H9 (cell line): Measurements from ENCODE around the gene FAHD2A. TPM values are rescaled to one million over a fixed set of nuclear protein-coding genes. Genes with fewer than 3 reads are reported as not detected.

ENCODE experiments used
- DNase-seq: peaks from one replicate; pipeline ENCODE4 v3.0.0-alpha.2; 2017
- H2AFZ ChIP-seq: one replicate; pipeline ENCODE4 v1.6.1; 2013; ENCODE audit warnings: mild to moderate bottlenecking, low read length, control low read depth, moderate library complexity
- H2AK5ac ChIP-seq: 2 replicates; pipeline ENCODE4 v1.6.1; 2013; ENCODE audit warnings: low read length, control low read depth, mixed read lengths; ENCODE audit not compliant: insufficient read length
- H2BK120ac ChIP-seq: one replicate; pipeline ENCODE4 v1.6.1; 2013; ENCODE audit warnings: low read depth, mild to moderate bottlenecking, low read length, control low read depth, inconsistent platforms; ENCODE audit not compliant: poor library complexity, severe bottlenecking
- H2BK12ac ChIP-seq: 2 replicates; pipeline ENCODE4 v1.6.1; 2013; ENCODE audit warnings: low read length, control low read depth, mixed read lengths, low read depth; ENCODE audit not compliant: insufficient read length
- H2BK15ac ChIP-seq: 2 replicates; pipeline ENCODE4 v1.6.1; 2013; ENCODE audit warnings: low read depth, low read length, control low read depth
- H2BK20ac ChIP-seq: one replicate; pipeline ENCODE4 v1.6.1; 2013; ENCODE audit warnings: low read depth, mild to moderate bottlenecking, low read length, control low read depth, inconsistent platforms; ENCODE audit not compliant: poor library complexity, severe bottlenecking
- H2BK5ac ChIP-seq: 2 replicates; pipeline ENCODE4 v1.6.1; 2013; ENCODE audit warnings: low read length, control low read depth, mixed read lengths; ENCODE audit not compliant: insufficient read length
- H3K14ac ChIP-seq: 2 replicates; pipeline ENCODE4 v1.6.1; 2013; ENCODE audit warnings: low read length, control low read depth; ENCODE audit not compliant: insufficient read depth
- H3K18ac ChIP-seq: 2 replicates; pipeline ENCODE4 v1.6.1; 2013; ENCODE audit warnings: low read depth, mild to moderate bottlenecking, mixed read lengths, low read length, control low read depth; ENCODE audit not compliant: insufficient read length
- H3K23ac ChIP-seq: 2 replicates; pipeline ENCODE4 v1.6.1; 2013; ENCODE audit warnings: low read length, control low read depth, mixed read lengths, low read depth; ENCODE audit not compliant: insufficient read length
- H3K23me2 ChIP-seq: 2 replicates; pipeline ENCODE4 v1.6.1; 2013; ENCODE audit warnings: low read depth, mild to moderate bottlenecking, mixed read lengths, low read length, control low read depth; ENCODE audit not compliant: insufficient read length, poor library complexity, severe bottlenecking
- H3K27ac ChIP-seq: 2 replicates; pipeline ENCODE4 v1.5.1; 2013; ENCODE audit warnings: low read length, control low read depth, mixed read lengths, low read depth; ENCODE audit not compliant: insufficient read length
- H3K27me3 ChIP-seq: 2 replicates; pipeline ENCODE4 v1.6.1; 2013; ENCODE audit warnings: low read length, control low read depth, inconsistent platforms; ENCODE audit not compliant: insufficient read depth
- H3K4ac ChIP-seq: 2 replicates; pipeline ENCODE4 v1.6.1; 2013; ENCODE audit warnings: low read depth, mild to moderate bottlenecking, control low read depth, inconsistent platforms, low read length, moderate library complexity
- H3K4me1 ChIP-seq: 2 replicates; pipeline ENCODE4 v1.6.1; 2013; ENCODE audit warnings: low read length, control low read depth, inconsistent platforms; ENCODE audit not compliant: insufficient read depth
- H3K4me2 ChIP-seq: 2 replicates; pipeline ENCODE4 v1.6.1; 2013; ENCODE audit warnings: low read length, control low read depth, mixed read lengths; ENCODE audit not compliant: insufficient read length, insufficient read depth
- H3K56ac ChIP-seq: 2 replicates; pipeline ENCODE4 v1.6.1; 2013; ENCODE audit warnings: low read depth, mild to moderate bottlenecking, mixed read lengths, low read length, control low read depth; ENCODE audit not compliant: insufficient read length
- H3K79me1 ChIP-seq: 2 replicates; pipeline ENCODE4 v1.6.1; 2013; ENCODE audit warnings: low read depth, mild to moderate bottlenecking, moderate library complexity, low read length, control low read depth, inconsistent platforms; ENCODE audit not compliant: insufficient read depth, poor library complexity, severe bottlenecking
- H3K79me2 ChIP-seq: 2 replicates; pipeline ENCODE4 v1.6.1; 2013; ENCODE audit warnings: low read length, control low read depth, inconsistent platforms; ENCODE audit not compliant: insufficient read depth
- H3K9ac ChIP-seq: 2 replicates; pipeline ENCODE4 v1.6.1; 2013; ENCODE audit warnings: low read length, control low read depth, mixed read lengths; ENCODE audit not compliant: insufficient read length; ENCODE audit errors: extremely low read depth
- H3K9me3 ChIP-seq: one replicate; pipeline ENCODE4 v1.6.1; 2013; ENCODE audit warnings: low read depth, low read length, inconsistent platforms; ENCODE audit not compliant: control insufficient read depth
- H3T11ph ChIP-seq: one replicate; pipeline ENCODE4 v1.6.1; 2013; ENCODE audit warnings: mild to moderate bottlenecking, low read length, control low read depth, inconsistent platforms
- H4K20me1 ChIP-seq: one replicate; pipeline ENCODE4 v1.6.1; 2013; ENCODE audit not compliant: control insufficient read depth, insufficient read length, insufficient read depth
- H4K5ac ChIP-seq: 2 replicates; pipeline ENCODE4 v1.6.1; 2013; ENCODE audit warnings: low read depth, mild to moderate bottlenecking, mixed read lengths, low read length, control low read depth; ENCODE audit not compliant: insufficient read length
- H4K8ac ChIP-seq: replicated peaks from 2 replicates; pipeline ENCODE4 v1.6.1; 2013; ENCODE audit warnings: low read length, control low read depth, mixed read lengths, low read depth; ENCODE audit not compliant: insufficient read length
- H4K91ac ChIP-seq: 2 replicates; pipeline ENCODE4 v1.6.1; 2013; ENCODE audit warnings: low read depth, mild to moderate bottlenecking, moderate library complexity, mixed read lengths, low read length, control low read depth; ENCODE audit not compliant: insufficient read length
- H3K27ac Mint-ChIP-seq, 3 experiments: 2 replicates in 2 of 3; 3 replicates in 1 of 3; pipeline ENCODE4 v1.8.0; 2020 to 2021; ENCODE audit warnings: mixed read lengths in 3 of 3, mild to moderate bottlenecking in 1 of 3, moderate library complexity in 1 of 3
- H3K27me3 Mint-ChIP-seq: 2 replicates; pipeline ENCODE4 v1.8.0; 2021; ENCODE audit warnings: low read depth, mild to moderate bottlenecking, moderate library complexity, mixed read lengths
- H3K36me3 Mint-ChIP-seq, 3 experiments: 2 replicates in 2 of 3; 3 replicates in 1 of 3; pipeline ENCODE4 v1.8.0; 2020 to 2021; ENCODE audit warnings: low read depth in 3 of 3, mixed read lengths in 3 of 3; ENCODE audit not compliant: insufficient read depth in 1 of 3
- H3K4me1 Mint-ChIP-seq, 2 experiments: 2 replicates each; pipeline ENCODE4 v1.8.0; 2020; ENCODE audit warnings: mixed read lengths in 2 of 2
- H3K4me3 Mint-ChIP-seq, 2 experiments: 2 replicates in 1 of 2; 3 replicates in 1 of 2; pipeline ENCODE4 v1.8.0; 2020 to 2021; ENCODE audit warnings: mild to moderate bottlenecking in 2 of 2, mixed read lengths in 2 of 2, moderate library complexity in 1 of 2
- H3K9me3 Mint-ChIP-seq, 2 experiments: 2 replicates in 1 of 2; 3 replicates in 1 of 2; pipeline ENCODE4 v1.8.0; 2020; ENCODE audit warnings: mild to moderate bottlenecking in 2 of 2, mixed read lengths in 2 of 2, moderate library complexity in 1 of 2
- WGBS: extraction: QIAGEN DNeasy Blood & Tissue Kit; methylation state at CpG from one replicate; pipeline ENCODE4 v1.1.7; 2013; ENCODE audit warnings: missing lambda C conversion rate, low lambda C conversion rate, mixed read lengths; ENCODE audit not compliant: insufficient read length; ENCODE audit errors: extremely low coverage; 5-methylcytosine and 5-hydroxymethylcytosine counted together
- total RNA-seq: library from RNA; stranded (reverse); gene quantifications from 2 replicates; pipeline ENCODE4 v1.2.1, GENCODE V29; 2021
- TF ChIP-seq, protein P1 (sequence below): fragments of 200-600 bp; sonication (generic); conservative IDR thresholded peaks from 3 replicates; pipeline ENCODE4 v1.8.0; 2021; ENCODE audit warnings: antibody characterized with exemption, mild to moderate bottlenecking

FAHD2A gene
- total RNA-seq, 1 experiment from 2014 or later: 39.8 TPM

DNA sequence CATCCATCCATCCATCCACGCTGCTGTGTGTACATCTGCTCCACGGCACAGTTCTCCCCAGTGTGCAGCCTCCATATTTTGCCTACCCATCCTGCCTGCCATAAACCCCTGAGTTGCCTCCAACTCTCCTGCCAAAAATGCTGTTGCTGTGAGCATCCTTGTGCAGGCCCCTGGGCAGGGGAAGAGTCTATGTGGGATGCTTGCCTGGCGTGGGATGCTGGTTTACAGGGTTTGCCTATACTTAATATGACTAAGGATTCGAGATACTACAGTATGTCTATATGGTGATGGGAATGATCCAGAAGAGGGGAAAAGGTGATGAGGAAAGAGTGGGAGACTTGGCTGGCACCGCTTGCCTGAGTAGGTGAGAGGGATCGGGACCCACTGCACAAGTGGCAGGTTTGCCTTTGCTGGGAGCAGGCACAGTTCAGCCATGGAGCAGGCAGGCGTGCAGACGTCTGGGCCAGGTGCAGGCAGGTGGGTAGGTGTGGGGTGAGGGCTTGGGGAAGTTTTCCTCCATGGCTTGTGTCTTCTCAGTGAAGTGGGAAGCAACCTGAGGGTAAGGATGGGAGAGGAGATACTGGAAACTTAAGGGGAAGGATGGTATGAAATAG is 30.2 kb upstream of the FAHD2A start:
- H4K5ac ChIP-seq: no peak overlapping the region
- no peaks in the 10 kb centered on the region for H3K4me1 ChIP-seq
- H3K9me3 ChIP-seq: no peaks in the 10 kb centered on the region
- H3K4me2 ChIP-seq: no peak overlapping the region
- H3K9ac ChIP-seq: no peak overlapping the region
- no peak overlapping the region for H3K4me3 Mint-ChIP-seq
- H2BK120ac ChIP-seq: no peak overlapping the region
- peaks cover 15% of the 10 kb centered on the region for H3K27me3 Mint-ChIP-seq
- H2AFZ ChIP-seq: no peak overlapping the region
- no peak overlapping the region for H2AK5ac ChIP-seq
- H4K8ac ChIP-seq: no peak overlapping the region
- no peak overlapping the region for H2BK12ac ChIP-seq
- no CpG with 5 or more reads among the region's 8 CpGs for WGBS
- no peak overlapping the region for H3K18ac ChIP-seq
- no peaks in the 10 kb centered on the region for H3K36me3 Mint-ChIP-seq
- no peak overlapping the region for H2BK20ac ChIP-seq
- no peaks in the 10 kb centered on the region for H3K23me2 ChIP-seq
- H2BK15ac ChIP-seq: no peak overlapping the region
- H3K23ac ChIP-seq: no peak overlapping the region
- H4K91ac ChIP-seq: no peak overlapping the region
- H3K4ac ChIP-seq: no peak overlapping the region
- no peak overlapping the region; a peak in 1 of 7 replicates for H3K27ac Mint-ChIP-seq
- H3K79me2 ChIP-seq: no peaks in the 10 kb centered on the region
- no peak overlapping the region for H3K56ac ChIP-seq
- H3K27ac ChIP-seq: no peak overlapping the region
- no peaks in the 10 kb centered on the region for H3K79me1 ChIP-seq
- H3T11ph ChIP-seq: no peak overlapping the region
- no peak for DNase-seq
- H3K14ac ChIP-seq: no peak overlapping the region
- no peaks in the 10 kb centered on the region for H4K20me1 ChIP-seq
- H2BK5ac ChIP-seq: no peak overlapping the region
- no peaks in the 10 kb centered on the region for H3K9me3 Mint-ChIP-seq
- H3K4me1 Mint-ChIP-seq: peaks cover 6 to 14% of the 10 kb centered on the region in 2 experiments
- H3K27me3 ChIP-seq: no peaks in the 10 kb centered on the region
- TF ChIP-seq, protein P1, sequence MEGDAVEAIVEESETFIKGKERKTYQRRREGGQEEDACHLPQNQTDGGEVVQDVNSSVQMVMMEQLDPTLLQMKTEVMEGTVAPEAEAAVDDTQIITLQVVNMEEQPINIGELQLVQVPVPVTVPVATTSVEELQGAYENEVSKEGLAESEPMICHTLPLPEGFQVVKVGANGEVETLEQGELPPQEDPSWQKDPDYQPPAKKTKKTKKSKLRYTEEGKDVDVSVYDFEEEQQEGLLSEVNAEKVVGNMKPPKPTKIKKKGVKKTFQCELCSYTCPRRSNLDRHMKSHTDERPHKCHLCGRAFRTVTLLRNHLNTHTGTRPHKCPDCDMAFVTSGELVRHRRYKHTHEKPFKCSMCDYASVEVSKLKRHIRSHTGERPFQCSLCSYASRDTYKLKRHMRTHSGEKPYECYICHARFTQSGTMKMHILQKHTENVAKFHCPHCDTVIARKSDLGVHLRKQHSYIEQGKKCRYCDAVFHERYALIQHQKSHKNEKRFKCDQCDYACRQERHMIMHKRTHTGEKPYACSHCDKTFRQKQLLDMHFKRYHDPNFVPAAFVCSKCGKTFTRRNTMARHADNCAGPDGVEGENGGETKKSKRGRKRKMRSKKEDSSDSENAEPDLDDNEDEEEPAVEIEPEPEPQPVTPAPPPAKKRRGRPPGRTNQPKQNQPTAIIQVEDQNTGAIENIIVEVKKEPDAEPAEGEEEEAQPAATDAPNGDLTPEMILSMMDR: no peak
